OCI-LY1 (cell line): ENCODE results near the gene RUNX1.

ENCODE experiments used
- EZH2 ChIP-seq: fragments of 200-600 bp; sonication (generic), shearing (Covaris generic); IDR thresholded peaks from 2 replicates; pipeline ENCODE4 v1.8.0; 2017; ENCODE audit warnings: borderline replicate concordance, mixed run types, mild to moderate bottlenecking, antibody characterized with exemption, low read length, moderate library complexity, mixed read lengths
- TF ChIP-seq, protein P1 (sequence below): fragments of 200-600 bp; sonication (generic), shearing (Covaris generic); IDR thresholded peaks from 2 replicates; pipeline ENCODE4 v1.5.1; 2017; ENCODE audit warnings: mild to moderate bottlenecking, antibody characterized with exemption, low read length, moderate library complexity, mixed read lengths

DNA sequence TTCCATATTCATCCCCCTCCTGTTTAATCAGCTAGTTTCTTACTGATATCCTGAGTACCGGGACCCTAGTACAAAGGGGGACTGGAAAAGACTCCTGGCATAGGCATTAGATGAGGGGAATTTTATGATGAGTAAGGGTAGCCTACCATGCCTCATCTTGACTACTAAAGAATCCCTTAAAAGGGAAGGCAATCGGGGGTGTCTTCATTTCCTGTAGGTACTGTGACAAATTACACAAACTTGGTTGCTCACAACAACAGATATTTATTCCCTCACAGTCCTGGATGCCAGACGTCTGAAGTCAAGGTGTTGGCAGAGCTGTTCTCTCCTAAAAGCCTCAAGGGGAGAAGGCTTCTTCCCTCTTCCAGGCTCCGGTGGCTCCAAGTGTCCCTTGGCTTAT lies 28.9 kb upstream of the RUNX1 start:
- TF ChIP-seq, protein P1, sequence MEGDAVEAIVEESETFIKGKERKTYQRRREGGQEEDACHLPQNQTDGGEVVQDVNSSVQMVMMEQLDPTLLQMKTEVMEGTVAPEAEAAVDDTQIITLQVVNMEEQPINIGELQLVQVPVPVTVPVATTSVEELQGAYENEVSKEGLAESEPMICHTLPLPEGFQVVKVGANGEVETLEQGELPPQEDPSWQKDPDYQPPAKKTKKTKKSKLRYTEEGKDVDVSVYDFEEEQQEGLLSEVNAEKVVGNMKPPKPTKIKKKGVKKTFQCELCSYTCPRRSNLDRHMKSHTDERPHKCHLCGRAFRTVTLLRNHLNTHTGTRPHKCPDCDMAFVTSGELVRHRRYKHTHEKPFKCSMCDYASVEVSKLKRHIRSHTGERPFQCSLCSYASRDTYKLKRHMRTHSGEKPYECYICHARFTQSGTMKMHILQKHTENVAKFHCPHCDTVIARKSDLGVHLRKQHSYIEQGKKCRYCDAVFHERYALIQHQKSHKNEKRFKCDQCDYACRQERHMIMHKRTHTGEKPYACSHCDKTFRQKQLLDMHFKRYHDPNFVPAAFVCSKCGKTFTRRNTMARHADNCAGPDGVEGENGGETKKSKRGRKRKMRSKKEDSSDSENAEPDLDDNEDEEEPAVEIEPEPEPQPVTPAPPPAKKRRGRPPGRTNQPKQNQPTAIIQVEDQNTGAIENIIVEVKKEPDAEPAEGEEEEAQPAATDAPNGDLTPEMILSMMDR: no peak
- no peak for TF ChIP-seq EZH2
